IPS-18c (cell line): Measurements from ENCODE around the gene RASAL3.
A peak's percentile ranks its signal among the peaks of the same experiment; 100 is the strongest.

Experiments used
- H3K4me3 ChIP-seq: 2 replicates; pipeline ENCODE4 v1.7.0; 2013; ENCODE audit warnings: low read depth, mild to moderate bottlenecking, low read length, moderate library complexity; ENCODE audit not compliant: insufficient read depth
- H3K9me3 ChIP-seq: one replicate; pipeline ENCODE4 v1.6.1; 2013; ENCODE audit warnings: mild to moderate bottlenecking, low read length, moderate library complexity; ENCODE audit not compliant: control insufficient read depth, insufficient read depth

RASAL3 gene

GRCh38 chr19:15429825-15430467 is 34.4 kb downstream of the RASAL3 start:
- H3K9me3 ChIP-seq, result no peaks in the 10 kb centered on the region
- H3K4me3 ChIP-seq, result no peak overlapping the region

DNA sequence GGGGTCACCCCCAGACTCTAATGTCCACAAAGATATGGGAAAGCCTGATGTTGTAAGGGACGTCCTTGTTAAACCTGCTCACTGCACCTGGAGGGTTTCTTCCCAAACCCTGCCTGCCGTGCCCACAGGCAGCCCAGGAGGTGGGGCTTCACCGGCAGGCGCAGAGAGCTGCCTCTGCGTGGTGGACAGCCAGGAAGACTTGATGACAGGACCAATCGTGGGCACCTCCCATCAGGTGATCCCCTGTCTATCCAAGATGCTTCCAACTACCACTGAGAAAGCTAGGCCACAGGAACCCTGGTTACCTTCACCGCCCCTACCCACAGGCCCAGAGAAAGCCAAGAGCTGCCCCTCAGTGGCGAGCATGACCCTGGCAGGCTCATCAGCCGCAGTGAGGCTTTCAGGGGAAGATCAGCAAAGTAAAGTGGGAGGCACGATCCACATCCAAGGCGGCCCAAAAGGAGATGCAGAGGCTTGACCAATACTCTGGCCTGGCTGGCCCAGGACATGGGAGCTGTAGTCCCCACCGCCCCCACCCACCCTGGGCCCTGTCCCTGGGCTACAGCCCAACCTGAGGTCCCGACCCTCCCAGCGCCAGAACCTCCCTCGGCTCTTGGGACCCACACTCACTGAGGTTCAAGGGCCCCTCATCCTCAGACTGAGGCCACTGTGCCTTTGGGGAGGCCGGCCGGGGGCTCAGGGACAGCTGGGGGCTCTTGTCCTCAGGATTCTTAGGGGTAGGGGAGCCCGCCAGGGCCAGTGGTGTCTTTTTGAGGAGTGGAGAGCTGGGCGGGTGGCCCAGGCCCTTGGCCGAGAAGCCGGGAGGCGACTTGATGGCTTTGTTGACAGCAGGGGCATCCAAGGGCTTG is 35.2 kb downstream of the RASAL3 start:
- no peaks in the 10 kb centered on the region for H3K9me3 ChIP-seq
- H3K4me3 ChIP-seq, result no peak overlapping the region

DNA sequence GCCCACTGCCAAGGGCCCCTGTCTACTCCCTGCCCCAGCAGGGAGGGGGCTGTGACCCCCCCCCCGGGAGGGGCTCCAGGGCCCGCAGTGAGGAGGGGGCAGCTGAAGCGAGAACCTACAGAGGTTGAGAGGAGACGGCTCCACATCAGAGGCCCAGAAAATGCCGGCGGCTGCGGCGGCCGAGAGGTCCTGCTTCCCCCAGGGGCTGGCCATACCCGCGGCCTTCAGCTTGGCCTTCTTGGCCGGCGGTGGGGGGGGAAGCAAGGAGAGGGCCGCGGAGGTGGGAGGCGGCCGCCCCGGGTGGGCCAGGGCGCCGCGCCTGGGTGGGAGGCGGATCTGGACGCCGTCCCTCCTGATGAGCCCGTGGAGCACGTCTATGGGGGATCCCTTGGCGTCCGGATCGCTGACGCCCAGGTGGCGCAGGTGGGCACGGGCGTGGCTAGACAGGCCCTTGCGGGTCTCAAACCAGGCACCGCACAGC is 36.3 kb downstream of the RASAL3 start:
- Histone ChIP-seq H3K9me3 (peaks cover 3% of the 10 kb centered on the region), H3K4me3 (no peak overlapping the region)

GRCh38 chr19:15427350-15427700 is 37.0 kb downstream of the RASAL3 start:
- no peak overlapping the region for H3K4me3 ChIP-seq
- H3K9me3 ChIP-seq, result peaks cover 5% of the 10 kb centered on the region

- H3K4me3 ChIP-seq, result no peak overlapping the region
- peaks cover 5% of the 10 kb centered on the region for H3K9me3 ChIP-seq
Measured at GRCh38 chr19:15426485-15427349, 37.6 kb downstream of the RASAL3 start.

DNA sequence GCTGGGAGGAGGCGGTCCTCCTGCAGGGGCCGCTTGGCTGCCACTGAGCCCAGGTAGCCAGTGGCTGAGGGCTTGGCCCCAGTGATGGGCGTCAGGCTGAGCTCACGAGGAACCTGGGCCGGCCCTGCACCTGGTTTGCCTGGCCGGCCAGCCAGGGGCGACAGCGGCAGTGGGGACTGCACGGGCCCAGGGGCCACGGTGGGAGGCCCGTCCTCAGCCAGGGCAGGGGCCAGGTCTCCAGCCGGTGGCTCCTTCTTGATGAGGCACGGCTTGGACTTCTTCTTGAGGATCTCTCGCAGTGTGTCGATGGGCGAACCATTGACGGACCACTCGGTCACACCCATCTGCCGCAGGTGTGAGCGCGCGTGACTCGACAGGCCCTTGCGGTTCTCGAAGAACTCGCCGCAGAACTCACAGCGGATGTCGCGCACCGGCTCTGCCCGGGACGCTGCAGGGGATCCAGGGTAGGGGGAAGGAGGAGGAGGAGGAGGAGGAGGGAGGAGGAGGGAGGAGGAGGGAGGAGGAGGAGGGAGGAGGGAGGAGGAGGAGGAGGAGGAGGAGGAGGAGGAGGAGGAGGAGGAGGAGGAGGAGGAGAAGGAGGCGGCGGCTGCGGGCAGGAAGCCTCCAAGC is 38.9 kb downstream of the RASAL3 start:
- Histone ChIP-seq H3K9me3 (peaks cover 5% of the 10 kb centered on the region), H3K4me3 (no peak overlapping the region)

- no peak overlapping the region for H3K4me3 ChIP-seq
- peaks cover 5% of the 10 kb centered on the region for H3K9me3 ChIP-seq
Measured at GRCh38 chr19:15424692-15425272, 39.6 kb downstream of the RASAL3 start.

GRCh38 chr19:15424121-15424520 is 40.2 kb downstream of the RASAL3 start:
- no peak overlapping the region for H3K4me3 ChIP-seq
- peaks cover 5% of the 10 kb centered on the region for H3K9me3 ChIP-seq

DNA sequence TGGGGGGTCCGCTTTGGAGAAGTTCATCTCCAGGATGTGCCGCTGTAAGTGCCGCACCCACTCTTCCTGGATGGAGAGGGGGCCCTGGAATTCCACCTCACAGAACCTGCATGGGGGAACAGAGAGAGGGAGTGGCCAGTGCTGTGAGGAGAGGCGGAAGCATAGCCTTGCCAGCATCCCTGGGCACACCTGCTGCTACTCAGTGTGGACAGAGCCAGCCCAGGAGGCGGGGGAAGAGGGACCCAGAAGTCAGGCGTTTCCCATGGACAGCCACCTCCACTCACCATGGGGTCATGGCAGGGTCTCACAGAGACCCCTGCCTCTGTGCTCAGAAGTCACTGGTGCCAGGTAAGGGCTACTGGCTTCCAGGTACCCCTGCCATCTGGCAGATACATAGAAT is 41.2 kb downstream of the RASAL3 start:
- Histone ChIP-seq H3K4me3 (no peak overlapping the region), H3K9me3 (peaks cover 7% of the 10 kb centered on the region)

DNA sequence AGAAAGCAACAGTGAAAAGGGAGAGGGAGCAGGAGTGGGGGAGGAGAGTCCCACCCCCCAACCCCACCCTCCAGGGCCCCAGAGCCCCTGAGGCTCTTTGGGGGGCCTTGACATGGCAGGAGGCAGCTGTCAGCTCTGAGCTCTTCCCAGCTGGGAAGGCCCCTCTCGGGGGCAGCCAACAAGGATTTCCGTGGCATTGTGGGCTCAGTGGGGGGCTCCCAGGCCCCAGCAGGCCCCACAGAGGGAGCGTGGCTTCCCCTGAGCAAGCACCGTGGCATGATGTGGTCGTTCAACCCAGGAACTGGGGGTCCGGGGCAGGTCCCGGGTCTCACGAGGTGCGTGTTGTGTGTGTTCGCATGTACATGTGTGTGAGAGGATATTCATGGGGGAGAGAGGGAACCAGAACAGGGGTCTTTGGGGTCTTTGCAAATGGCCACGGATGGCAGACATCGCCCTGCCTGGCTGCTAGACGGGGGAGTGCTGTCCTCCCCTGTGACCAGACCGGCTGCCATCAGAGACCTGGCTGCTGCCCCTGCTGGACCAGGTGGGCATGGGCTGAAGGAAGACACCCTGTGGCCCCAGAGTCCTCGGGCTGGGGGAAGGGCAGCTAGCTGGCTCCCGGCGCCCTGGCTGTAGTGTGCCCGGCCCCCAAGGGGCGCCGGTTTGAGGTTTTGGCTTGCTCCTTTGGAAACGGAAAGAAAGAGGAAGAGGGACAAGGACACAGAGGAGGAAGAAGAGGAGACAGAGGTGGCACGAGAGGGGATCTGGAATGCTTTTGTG is 41.9 kb downstream of the RASAL3 start:
- H3K9me3 ChIP-seq, result peaks cover 7% of the 10 kb centered on the region
- H3K4me3 ChIP-seq, result no peak overlapping the region

DNA sequence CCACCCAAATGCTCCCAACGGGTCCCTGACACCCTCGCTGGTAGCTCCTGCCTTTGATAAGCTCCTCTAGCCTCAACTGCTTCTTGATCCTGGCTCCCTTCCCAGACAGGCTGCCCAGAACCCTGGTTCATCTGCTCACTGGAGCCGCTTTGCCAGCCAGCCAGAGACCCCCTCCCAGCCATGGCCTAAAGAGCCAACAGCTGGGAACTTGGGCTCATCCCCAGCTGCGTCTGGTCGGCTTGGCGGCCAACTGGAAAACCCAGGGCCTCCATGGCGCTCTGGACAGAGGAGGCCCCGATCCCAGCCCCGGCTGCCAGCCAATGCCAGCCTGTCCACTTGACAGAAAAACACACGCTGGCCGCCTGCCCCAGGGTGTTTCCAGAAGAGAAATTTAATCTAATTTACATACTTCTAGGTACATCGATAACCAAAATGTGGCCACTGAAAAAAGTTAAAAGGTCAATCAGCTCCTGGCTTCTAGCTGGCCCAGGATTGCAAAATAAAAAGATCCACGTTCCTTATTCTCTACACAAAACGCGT is 42.6 kb downstream of the RASAL3 start:
- Histone ChIP-seq H3K9me3 (peaks cover 7% of the 10 kb centered on the region), H3K4me3 (no peak overlapping the region)

GRCh38 chr19:15421136-15421695 is 43.1 kb downstream of the RASAL3 start:
- Histone ChIP-seq H3K9me3 (peaks cover 7% of the 10 kb centered on the region), H3K4me3 (no peak overlapping the region)

- Histone ChIP-seq H3K4me3 (no peak overlapping the region; the same call in 1 of the 2 replicates), H3K9me3 (peaks cover 7% of the 10 kb centered on the region)
Measured at GRCh38 chr19:15419413-15420025, 44.8 kb downstream of the RASAL3 start.

DNA sequence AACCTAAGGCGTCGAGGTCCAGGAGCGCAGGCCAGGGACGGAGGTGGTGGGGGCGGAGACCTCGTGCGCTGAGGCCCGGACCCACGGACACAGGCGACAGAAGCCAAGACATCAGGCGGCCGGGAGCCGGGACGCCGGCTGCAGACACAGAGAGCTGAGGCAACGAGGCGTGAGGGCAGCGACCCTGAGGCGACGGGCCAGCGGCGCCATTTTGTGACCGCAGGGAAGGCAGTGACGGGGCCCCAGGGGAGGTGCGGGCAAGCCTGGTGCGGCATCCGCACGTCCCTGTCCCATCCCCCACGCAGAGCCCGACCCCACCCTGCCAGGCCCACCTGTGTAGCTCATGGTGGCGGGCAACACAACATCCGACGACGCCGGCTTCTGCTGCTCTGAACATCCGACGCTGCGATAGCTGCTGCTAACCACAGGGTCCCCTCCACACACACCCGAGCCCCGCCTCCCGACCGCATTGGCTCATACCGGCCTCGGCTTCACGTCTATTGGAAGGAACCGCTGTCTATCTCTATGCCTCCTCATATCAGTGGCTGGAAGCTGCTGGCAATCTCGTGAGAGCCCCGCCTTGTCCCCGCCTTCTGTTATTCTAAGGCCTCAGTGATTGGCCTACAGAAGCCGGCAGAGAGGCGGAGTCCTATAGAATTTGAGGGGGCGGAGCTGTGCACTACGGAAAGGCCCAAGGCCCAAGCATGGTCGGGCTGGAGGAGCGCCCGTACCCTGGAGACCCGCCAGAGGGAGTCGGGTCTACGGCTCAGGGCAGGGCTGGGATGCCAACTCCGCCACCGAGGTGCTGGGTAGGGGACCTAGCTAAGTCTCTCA is 45.5 kb downstream of the RASAL3 start, which contains the start of gene AKAP8L:
Gene AKAP8L, minus strand, starts transcription at position 410 of the 834 bp plus-strand sequence. Its CDS starts 65 bp downstream, at position 345.
- H3K4me3 ChIP-seq, result peak within 1 kb of the TSS; percentile 99
- peaks cover 7% of the 10 kb centered on the region for H3K9me3 ChIP-seq
